Measurements from ENCODE around the gene SLC22A1. TPM values are rescaled to one million over a fixed set of nuclear protein-coding genes. Genes with fewer than 3 reads are reported as not detected.

SLC22A1 gene
- total and polyA plus RNA-seq, 4 donors, result 0.72 to 2.5 (median 1.3) TPM

- Histone ChIP-seq H3K4me3 (no peak overlapping the region), H3K36me3 (ENCODE audit: control insufficient read depth in 4 of 4, insufficient read depth in 4 of 4, low read length in 4 of 4) (peaks cover 29 to 61% (median 38%) of the 10 kb centered on the region in 4 donors), H3K27ac (ENCODE audit: low read depth in 1 of 2, low read length in 1 of 2) (no peak overlapping the region), H3K27me3 (ENCODE audit: control insufficient read depth in 3 of 3, insufficient read depth in 3 of 3, low read length in 2 of 3) (no peaks in the 10 kb centered on the region), H3K9me3 (ENCODE audit: control insufficient read depth in 4 of 4, insufficient read depth in 3 of 4, low read length in 3 of 4) (peaks cover 0 to 2% (median 0%) of the 10 kb centered on the region in 4 donors), H3K9ac (ENCODE audit: insufficient read depth in 1 of 2, low read length in 2 of 2) (no peak overlapping the region), H3K4me1 (ENCODE audit: control insufficient read depth in 5 of 5, insufficient read depth in 5 of 5, low read length in 5 of 5) (no peaks in the 10 kb centered on the region)
- no peak for TF ChIP-seq CTCF (IDR thresholded peaks at IDR 0.05; ENCODE audit: control extremely low read depth, extremely low read depth)
- ATAC-seq (ENCODE audit: insufficient read depth, low FRiP score) (no peak), DNase-seq (no peak)
- WGBS, 2 donors, result 89 to 90% methylated on average over 2 of the region's 2 CpGs
Observed at GRCh38 chr6:160077526-160077925, 44.1 kb upstream of the SLC22A1 start.

GRCh38 chr6:160078883-160079685, 42.5 kb upstream of the SLC22A1 start:
- no peak overlapping the region for H3K4me3 ChIP-seq
- TF ChIP-seq CTCF (IDR thresholded peaks at IDR 0.05; ENCODE audit: control extremely low read depth, extremely low read depth), result no peak
- no peaks in the 10 kb centered on the region for H3K27me3 ChIP-seq (ENCODE audit: control insufficient read depth in 3 of 3, insufficient read depth in 3 of 3, low read length in 2 of 3)
- DNase-seq, result no peak
- no peaks in the 10 kb centered on the region for H3K4me1 ChIP-seq (ENCODE audit: control insufficient read depth in 5 of 5, insufficient read depth in 5 of 5, low read length in 5 of 5)
- peaks cover 0 to 2% (median 0%) of the 10 kb centered on the region in 4 donors for H3K9me3 ChIP-seq (ENCODE audit: control insufficient read depth in 4 of 4, insufficient read depth in 3 of 4, low read length in 3 of 4)
- no peak for ATAC-seq (ENCODE audit: insufficient read depth, low FRiP score)
- H3K9ac ChIP-seq (ENCODE audit: insufficient read depth in 1 of 2, low read length in 2 of 2), result no peak overlapping the region
- H3K27ac ChIP-seq (ENCODE audit: low read depth in 1 of 2, low read length in 1 of 2), result no peak overlapping the region
- H3K36me3 ChIP-seq (ENCODE audit: control insufficient read depth in 4 of 4, insufficient read depth in 4 of 4, low read length in 4 of 4), result peaks cover 14 to 58% (median 31%) of the 10 kb centered on the region in 4 donors
- WGBS, 2 donors, result 98% methylated on average over 22 to 23 of the region's 23 CpGs

GRCh38 chr6:160079686-160080043, 42.0 kb upstream of the SLC22A1 start:
- no peak for TF ChIP-seq CTCF (IDR thresholded peaks at IDR 0.05; ENCODE audit: control extremely low read depth, extremely low read depth)
- no peak overlapping the region for H3K27ac ChIP-seq (ENCODE audit: low read depth in 1 of 2, low read length in 1 of 2)
- 96 to 97% methylated on average over 12 of the region's 12 CpGs for WGBS, 2 donors
- H3K27me3 ChIP-seq (ENCODE audit: control insufficient read depth in 3 of 3, insufficient read depth in 3 of 3, low read length in 2 of 3), result no peaks in the 10 kb centered on the region
- H3K4me1 ChIP-seq (ENCODE audit: control insufficient read depth in 5 of 5, insufficient read depth in 5 of 5, low read length in 5 of 5), result no peaks in the 10 kb centered on the region
- H3K9me3 ChIP-seq (ENCODE audit: control insufficient read depth in 4 of 4, insufficient read depth in 3 of 4, low read length in 3 of 4), result peaks cover 0 to 2% (median 0%) of the 10 kb centered on the region in 4 donors
- no peak overlapping the region for H3K4me3 ChIP-seq
- H3K9ac ChIP-seq (ENCODE audit: insufficient read depth in 1 of 2, low read length in 2 of 2), result no peak overlapping the region
- ATAC-seq (ENCODE audit: insufficient read depth, low FRiP score) (no peak), DNase-seq (no peak)
- H3K36me3 ChIP-seq (ENCODE audit: control insufficient read depth in 4 of 4, insufficient read depth in 4 of 4, low read length in 4 of 4), result peaks cover 14 to 63% (median 33%) of the 10 kb centered on the region in 4 donors
